ENCODE measurements around the gene BCL7B. TPM values are rescaled to one million over a fixed set of nuclear protein-coding genes. Genes with fewer than 3 reads are reported as not detected.

BCL7B gene
- total and polyA plus RNA-seq, 2 of the 13 experiments (the other 11 are each of a cell fraction or from before 2014, with no cell fraction given) = 24.3 to 38.2 TPM

DNA sequence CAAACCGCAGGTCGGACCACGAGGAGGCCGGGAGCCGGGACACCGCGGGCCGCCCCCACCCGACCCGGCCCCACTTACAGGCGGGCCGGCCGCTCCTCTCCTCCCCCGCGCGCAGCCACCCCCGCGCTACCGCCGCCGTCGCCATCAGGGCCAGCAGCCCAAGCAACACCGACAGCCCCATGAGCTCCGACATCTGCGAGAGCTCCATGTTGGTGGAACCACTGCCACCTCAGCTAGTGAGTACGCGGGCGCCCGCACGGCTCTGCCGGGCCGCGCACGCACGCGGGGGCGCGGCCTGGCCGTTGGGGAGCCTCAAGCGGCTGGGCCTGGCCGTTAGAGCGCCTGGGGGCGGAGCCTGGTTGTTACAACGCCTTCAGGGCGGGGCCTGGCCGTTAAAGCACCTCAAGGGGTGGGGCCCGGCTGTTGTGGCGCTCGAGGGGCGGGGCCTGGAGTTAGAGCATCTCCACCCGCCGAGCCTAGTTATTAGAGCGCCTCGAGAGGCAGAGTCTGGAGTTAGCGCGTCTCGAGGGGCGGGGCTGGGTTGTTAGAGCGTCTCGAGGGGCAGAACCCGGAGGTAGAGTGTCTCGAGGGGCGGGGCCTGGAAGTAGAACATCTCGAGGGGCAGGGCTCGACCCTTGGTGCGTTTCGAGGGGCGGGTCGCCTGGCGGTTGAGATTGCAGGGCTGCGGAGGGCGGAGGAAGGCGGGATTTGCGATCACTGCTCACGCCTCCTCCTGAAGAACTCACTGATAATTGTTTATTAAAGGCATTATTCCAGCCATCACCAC lies 21.0 kb upstream of the BCL7B start, which contains the start of gene TBL2 (continued):
- TF ChIP-seq ZFP41 (CRISPR knock-in tag; IDR thresholded peaks at IDR 0.05; ENCODE audit: borderline replicate concordance) (no peak), DNMT1 (CRISPR knock-in tag; IDR thresholded peaks at IDR 0.05) (peak; percentile 73; the same call in 1 of the 2 replicates), IRF2 (CRISPR knock-in tag; IDR thresholded peaks at IDR 0.05) (no peak), ELF1 (CRISPR knock-in tag; IDR thresholded peaks at IDR 0.05) (no peak), SIN3B (IDR thresholded peaks at IDR 0.05; ENCODE audit: low read length) (no peak; the same call in 1 of the 2 replicates), ADNP (CRISPR knock-in tag; IDR thresholded peaks at IDR 0.05) (no peak), ZMYM2 (CRISPR knock-in tag; IDR thresholded peaks at IDR 0.05) (no peak), NR3C1 (CRISPR knock-in tag; IDR thresholded peaks at IDR 0.05) (no peak), ZSCAN20 (CRISPR knock-in tag; IDR thresholded peaks at IDR 0.05; ENCODE audit: borderline replicate concordance) (0 out of 2 replicates have a peak, but pooled peaks have one; percentile 67), GATAD1 (CRISPR knock-in tag; IDR thresholded peaks at IDR 0.05) (peak; percentile 32; the same call in 1 of the 2 replicates), HMGA1 (CRISPR knock-in tag; conservative IDR thresholded peaks at IDR 0.05) (no peak), ZNF746 (CRISPR knock-in tag; IDR thresholded peaks at IDR 0.05) (no peak), ATAD3A (CRISPR knock-in tag; IDR thresholded peaks at IDR 0.05) (no peak), GABPA (IDR thresholded peaks at IDR 0.05; ENCODE audit: low read depth, low read length) (no peak), GABPA (CRISPR knock-in tag; IDR thresholded peaks at IDR 0.05; ENCODE audit: low read depth) (no peak), TBL1XR1 (IDR thresholded peaks at IDR 0.05; ENCODE audit: borderline replicate concordance, low read length, partially characterized antibody) (no peak), ZNF589 (CRISPR knock-in tag; conservative IDR thresholded peaks at IDR 0.05) (no peak), THAP11 (CRISPR knock-in tag; IDR thresholded peaks at IDR 0.05) (peak; percentile 70)
- TF ChIP-seq, protein P1, sequence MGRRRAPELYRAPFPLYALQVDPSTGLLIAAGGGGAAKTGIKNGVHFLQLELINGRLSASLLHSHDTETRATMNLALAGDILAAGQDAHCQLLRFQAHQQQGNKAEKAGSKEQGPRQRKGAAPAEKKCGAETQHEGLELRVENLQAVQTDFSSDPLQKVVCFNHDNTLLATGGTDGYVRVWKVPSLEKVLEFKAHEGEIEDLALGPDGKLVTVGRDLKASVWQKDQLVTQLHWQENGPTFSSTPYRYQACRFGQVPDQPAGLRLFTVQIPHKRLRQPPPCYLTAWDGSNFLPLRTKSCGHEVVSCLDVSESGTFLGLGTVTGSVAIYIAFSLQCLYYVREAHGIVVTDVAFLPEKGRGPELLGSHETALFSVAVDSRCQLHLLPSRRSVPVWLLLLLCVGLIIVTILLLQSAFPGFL (CRISPR knock-in tag; IDR thresholded peaks at IDR 0.05) = no peak
- TF ChIP-seq, protein P2, sequence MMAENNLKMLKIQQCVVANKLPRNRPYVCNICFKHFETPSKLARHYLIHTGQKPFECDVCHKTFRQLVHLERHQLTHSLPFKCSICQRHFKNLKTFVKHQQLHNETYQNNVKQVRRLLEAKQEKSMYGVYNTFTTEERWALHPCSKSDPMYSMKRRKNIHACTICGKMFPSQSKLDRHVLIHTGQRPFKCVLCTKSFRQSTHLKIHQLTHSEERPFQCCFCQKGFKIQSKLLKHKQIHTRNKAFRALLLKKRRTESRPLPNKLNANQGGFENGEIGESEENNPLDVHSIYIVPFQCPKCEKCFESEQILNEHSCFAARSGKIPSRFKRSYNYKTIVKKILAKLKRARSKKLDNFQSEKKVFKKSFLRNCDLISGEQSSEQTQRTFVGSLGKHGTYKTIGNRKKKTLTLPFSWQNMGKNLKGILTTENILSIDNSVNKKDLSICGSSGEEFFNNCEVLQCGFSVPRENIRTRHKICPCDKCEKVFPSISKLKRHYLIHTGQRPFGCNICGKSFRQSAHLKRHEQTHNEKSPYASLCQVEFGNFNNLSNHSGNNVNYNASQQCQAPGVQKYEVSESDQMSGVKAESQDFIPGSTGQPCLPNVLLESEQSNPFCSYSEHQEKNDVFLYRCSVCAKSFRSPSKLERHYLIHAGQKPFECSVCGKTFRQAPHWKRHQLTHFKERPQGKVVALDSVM (CRISPR knock-in tag; IDR thresholded peaks at IDR 0.05) = no peak; the same call in 1 of the 2 replicates
- TF ChIP-seq, protein P3, sequence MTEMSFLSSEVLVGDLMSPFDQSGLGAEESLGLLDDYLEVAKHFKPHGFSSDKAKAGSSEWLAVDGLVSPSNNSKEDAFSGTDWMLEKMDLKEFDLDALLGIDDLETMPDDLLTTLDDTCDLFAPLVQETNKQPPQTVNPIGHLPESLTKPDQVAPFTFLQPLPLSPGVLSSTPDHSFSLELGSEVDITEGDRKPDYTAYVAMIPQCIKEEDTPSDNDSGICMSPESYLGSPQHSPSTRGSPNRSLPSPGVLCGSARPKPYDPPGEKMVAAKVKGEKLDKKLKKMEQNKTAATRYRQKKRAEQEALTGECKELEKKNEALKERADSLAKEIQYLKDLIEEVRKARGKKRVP (CRISPR knock-in tag; IDR thresholded peaks at IDR 0.05) = peak in 1 of 2 experiments; percentile 25; a peak in 1 of 4 replicates
- TF ChIP-seq, protein P4, sequence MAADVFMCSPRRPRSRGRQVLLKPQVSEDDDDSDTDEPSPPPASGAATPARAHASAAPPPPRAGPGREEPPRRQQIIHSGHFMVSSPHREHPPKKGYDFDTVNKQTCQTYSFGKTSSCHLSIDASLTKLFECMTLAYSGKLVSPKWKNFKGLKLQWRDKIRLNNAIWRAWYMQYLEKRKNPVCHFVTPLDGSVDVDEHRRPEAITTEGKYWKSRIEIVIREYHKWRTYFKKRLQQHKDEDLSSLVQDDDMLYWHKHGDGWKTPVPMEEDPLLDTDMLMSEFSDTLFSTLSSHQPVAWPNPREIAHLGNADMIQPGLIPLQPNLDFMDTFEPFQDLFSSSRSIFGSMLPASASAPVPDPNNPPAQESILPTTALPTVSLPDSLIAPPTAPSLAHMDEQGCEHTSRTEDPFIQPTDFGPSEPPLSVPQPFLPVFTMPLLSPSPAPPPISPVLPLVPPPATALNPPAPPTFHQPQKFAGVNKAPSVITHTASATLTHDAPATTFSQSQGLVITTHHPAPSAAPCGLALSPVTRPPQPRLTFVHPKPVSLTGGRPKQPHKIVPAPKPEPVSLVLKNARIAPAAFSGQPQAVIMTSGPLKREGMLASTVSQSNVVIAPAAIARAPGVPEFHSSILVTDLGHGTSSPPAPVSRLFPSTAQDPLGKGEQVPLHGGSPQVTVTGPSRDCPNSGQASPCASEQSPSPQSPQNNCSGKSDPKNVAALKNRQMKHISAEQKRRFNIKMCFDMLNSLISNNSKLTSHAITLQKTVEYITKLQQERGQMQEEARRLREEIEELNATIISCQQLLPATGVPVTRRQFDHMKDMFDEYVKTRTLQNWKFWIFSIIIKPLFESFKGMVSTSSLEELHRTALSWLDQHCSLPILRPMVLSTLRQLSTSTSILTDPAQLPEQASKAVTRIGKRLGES (CRISPR knock-in tag; IDR thresholded peaks at IDR 0.05; ENCODE audit: borderline replicate concordance) = no peak
- TF ChIP-seq, protein P5, sequence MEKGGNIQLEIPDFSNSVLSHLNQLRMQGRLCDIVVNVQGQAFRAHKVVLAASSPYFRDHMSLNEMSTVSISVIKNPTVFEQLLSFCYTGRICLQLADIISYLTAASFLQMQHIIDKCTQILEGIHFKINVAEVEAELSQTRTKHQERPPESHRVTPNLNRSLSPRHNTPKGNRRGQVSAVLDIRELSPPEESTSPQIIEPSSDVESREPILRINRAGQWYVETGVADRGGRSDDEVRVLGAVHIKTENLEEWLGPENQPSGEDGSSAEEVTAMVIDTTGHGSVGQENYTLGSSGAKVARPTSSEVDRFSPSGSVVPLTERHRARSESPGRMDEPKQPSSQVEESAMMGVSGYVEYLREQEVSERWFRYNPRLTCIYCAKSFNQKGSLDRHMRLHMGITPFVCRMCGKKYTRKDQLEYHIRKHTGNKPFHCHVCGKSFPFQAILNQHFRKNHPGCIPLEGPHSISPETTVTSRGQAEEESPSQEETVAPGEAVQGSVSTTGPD (CRISPR knock-in tag; IDR thresholded peaks at IDR 0.05) = no peak
